NOMO-1 treated with dmso at 0.1 percent for 144 hours (cell line): ENCODE measurements around the gene CTNNA3.
"Not testable (repeated sequence)": the region's sequence is repeated elsewhere in the genome, so short reads cannot be mapped to it uniquely, and the experiment has no call there.

Experiments
- DNase-seq: peaks from one replicate; lab custom pipeline; 2025; ENCODE audit not compliant: unreplicated experiment; lab: John Stamatoyannopoulos, UW

The CTNNA3 gene

GRCh38 chr10:67518756-67519155 lies 177.2 kb downstream of the CTNNA3 start:
- DNase-seq = no peak

- DNase-seq = no peak
Measured at GRCh38 chr10:67518043-67518442, 178.0 kb downstream of the CTNNA3 start.

GRCh38 chr10:67506757-67507091 lies 189.3 kb downstream of the CTNNA3 start:
- no peak for DNase-seq

DNA sequence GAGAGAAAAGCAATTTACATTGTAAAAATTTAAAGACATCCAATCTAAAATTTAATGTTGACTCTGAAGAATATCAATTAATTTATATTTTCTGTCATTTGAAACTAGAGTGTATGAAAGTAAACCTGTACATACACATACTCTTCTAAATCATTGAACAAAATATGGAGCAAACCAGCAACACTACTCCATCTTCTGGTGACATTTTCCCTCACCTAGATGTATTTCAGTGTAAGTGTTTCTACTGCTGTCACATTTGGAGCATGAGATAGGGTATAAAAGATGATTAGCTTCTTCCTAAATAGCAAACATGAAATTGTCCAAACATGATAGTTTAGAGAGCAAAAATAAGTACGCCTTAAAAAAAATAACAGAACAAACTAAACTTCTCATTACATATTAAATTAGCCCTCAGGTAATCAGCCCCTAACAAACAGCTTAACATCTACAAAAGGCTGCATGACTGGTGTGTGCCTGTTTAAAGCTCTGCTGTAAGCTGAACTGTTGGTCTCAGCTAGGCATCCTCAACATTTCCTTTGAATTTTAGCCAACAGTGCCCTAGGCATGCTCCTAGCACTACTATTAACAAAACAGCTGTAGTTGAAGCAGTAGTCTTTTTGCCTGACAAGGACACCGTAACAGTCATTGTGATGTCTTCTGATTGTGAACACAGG lies 189.8 kb downstream of the CTNNA3 start:
- DNase-seq = no peak

DNA sequence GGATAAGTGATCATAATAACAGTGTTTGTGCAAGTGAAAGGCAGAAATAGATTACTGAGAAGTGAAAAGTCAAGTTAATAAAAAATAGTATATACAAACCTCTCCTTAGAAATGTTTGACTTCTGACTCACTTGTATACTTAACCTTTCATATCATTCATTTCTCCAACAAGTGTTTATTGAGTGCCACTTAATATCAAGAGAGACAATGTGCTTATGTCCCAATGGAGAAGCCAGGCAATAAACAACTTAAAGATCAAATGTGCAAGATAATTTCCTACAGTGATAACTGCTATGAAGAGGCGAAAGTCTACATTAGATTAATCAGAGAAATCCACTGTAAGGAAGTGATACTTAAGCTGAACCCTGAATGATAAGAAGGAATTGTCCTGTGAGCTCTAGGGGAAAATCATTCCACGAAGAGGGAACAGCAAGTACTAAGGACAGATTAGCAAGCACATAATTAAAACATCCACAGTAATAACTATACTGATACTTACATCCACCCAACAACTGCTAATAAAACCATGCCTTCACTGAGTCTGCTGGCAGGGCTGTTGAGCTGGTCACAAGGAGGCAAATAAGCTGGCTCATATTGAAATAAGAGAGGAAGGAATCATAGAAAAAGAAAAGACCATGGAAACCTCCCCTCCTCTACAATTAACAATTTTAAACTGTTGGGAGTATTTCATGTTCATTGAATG lies 203.5 kb downstream of the CTNNA3 start:
- no peak for DNase-seq

- no peak for DNase-seq
Measured at GRCh38 chr10:67487906-67488619, 207.9 kb downstream of the CTNNA3 start.

GRCh38 chr10:67487199-67487598 lies 208.8 kb downstream of the CTNNA3 start:
- no peak for DNase-seq

DNA sequence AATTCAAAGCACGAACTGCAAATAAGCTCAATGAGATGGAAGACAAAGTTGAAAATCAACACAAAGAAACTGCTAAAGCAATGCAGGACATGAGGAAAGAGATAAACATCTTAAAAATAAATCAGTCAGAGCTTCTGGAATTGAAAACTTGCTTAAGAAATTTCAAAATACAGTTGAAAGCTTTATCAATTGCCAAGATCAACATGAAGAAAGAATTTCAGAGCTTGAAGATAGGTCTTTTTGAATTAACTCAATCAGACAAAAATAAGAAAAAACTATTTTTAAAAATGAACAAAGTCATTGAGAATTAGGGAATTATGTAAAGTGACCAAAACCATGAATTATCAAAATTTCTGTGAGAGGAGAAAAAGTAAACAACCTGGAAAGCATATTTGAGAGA lies 218.1 kb downstream of the CTNNA3 start:
- no peak for DNase-seq

DNA sequence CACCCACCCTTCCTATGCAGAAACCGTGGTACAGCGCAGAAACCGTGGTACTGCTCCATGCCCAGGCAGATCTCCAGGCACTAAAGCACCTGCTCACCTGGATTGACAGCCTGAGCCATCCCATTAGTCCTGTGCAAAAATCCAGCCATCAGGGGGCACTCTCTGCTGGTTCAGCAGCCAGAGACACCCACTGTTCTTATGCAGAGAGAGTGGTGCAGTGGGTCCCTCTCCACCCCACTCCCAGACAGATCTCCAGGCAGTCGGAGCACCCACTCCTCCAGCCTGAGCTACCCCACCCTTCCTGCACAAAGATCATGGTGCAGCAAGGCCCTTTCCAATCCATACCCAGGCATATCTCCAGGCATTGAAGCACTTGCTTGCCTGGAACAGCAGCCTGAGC lies 219.8 kb downstream of the CTNNA3 start:
- DNase-seq = no peak

- no peak for DNase-seq
Measured at GRCh38 chr10:67473850-67474633, 222.0 kb downstream of the CTNNA3 start.

GRCh38 chr10:67471022-67471421 lies 225.0 kb downstream of the CTNNA3 start:
- no peak for DNase-seq

DNA sequence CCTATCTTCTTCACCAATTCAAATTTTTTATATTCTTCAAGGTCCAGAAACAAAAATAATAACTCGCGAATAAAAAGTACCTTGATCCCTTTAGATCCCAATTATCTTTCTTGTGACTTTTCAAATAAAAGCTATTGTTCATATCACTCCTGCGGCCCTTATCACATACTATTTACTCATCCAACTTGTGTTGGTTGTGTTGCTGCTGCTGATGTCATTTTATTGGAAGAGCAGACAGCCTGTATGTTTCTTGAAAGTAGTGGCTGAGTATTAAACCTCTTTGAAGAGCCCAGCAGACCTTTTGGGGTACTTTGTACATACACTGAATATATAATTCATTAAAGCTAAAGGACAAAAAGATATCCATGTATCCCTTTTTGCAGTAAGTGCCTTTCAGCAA lies 231.7 kb downstream of the CTNNA3 start:
- DNase-seq = no peak

DNA sequence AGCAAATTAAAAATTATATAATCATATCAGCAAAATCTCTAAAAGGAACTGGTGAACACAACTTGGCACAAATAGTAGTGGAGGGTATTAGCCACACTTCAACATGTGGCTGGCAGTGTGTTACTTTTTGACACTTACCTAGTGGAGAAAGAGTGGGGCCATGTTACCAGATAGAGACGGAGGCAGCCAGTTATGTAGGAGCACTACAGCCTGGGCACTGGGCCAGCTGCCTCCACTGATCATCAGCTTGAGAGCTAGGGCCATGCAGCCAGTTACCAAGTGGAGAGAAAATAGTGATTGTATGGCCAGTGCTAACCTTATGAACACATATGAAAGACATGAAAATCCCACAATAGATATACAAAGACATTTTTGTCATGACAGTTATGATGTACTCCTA lies 243.1 kb downstream of the CTNNA3 start:
- DNase-seq = no peak

GRCh38 chr10:67438605-67439304 lies 257.2 kb downstream of the CTNNA3 start:
- DNase-seq = no peak

DNA sequence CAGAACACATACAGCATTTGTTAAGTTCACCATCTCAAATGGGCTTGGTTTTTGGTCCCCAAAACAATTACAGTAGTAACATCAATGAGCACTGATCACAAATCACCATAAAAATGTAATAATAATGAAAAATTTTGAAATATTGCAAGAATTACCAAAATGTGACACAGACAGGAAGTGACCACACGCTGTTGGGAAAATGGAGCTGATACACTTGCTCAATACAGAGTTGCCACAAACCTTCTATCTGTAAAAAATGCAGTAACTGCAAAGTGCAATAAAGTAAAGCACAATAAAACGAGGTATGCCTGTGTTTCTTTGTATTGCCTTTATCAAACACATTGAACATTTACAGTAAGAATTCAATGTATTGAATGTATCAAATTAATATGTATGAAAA lies 262.7 kb downstream of the CTNNA3 start:
- DNase-seq = no peak

DNA sequence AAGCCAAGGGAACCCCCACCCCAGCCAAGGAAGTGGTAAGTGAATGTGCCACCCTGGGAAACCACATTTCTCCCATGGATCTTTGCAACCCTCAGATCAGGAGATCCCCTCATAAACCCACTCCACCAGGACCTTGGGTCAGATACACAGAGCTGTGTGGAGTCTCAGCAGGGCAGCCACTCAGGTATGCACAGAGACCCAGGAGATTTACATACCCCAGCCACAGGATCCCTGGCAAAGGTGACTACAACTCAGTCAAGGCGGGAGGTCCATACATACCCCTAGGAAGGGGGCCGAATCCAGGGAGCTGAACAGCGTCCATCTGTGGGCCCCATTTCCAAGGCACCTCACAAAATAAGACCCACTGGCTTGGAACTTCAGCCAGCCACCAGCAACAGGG lies 293.4 kb downstream of the CTNNA3 start:
- no peak for DNase-seq

GRCh38 chr10:67401711-67402110 lies 294.3 kb downstream of the CTNNA3 start:
- DNase-seq = no peak

DNA sequence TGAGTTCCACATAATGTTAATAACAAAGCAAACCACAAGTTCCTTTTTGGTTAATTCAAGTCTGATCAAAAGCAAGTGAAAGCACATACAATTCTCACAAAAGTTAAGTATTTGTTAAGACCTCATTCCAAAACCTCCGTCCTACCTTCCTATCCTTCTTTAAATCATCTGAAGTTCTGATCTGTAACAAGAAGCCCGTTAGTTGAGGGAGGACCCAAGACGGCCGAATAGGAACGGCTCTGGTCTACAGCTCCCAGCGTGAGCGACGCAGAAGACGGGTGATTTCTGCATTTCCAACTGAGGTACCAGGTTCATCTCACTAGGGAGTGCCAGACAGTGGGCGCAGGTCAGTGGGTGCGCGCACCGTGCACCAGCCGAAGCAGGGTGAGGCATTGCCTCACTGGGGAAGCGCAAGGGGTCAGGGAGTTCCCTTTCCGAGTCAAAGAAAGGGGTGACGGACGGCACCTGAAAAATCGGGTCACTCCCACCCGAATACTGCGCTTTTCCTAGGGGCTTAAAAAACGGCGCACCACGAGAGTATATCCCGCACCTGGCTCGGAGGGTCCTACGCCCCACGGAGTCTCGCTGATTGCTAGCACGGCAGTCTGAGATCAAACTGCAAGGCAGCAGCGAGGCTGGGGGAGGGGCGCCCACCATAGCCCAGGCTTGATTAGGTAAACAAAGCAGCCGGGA lies 309.0 kb downstream of the CTNNA3 start:
- DNase-seq = not testable (repeated sequence)

DNA sequence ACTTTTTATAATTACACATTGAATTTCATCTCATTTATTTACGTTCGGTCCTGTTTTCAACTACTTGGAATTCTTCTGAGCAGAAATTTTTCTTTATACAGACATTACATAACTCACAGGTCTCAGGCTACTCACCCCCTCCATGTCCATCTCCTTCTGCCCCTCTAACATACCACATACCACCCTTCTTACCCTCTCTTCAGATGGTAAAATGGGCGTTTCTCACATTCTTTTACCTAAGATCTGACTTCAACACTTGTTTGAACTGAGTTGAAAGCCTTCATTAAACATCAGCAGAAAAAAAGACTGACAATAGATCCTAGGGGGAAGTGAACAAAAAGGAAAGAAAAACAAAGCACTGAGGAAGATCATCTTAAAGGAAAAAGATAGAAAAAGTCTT lies 309.7 kb downstream of the CTNNA3 start:
- DNase-seq = no peak

- DNase-seq = no peak
Measured at GRCh38 chr10:67385566-67385965, 310.4 kb downstream of the CTNNA3 start.
